LNCAP (cell line): ENCODE results near the gene GTF2H3.

Experiments used
- CTCF ChIP-seq: fragments of 450-650 bp; IDR thresholded peaks from 2 replicates; pipeline ENCODE4 v1.5.1; 2017; ENCODE audit warnings: mild to moderate bottlenecking

Gene GTF2H3

GRCh38 chr12:123633379-123634141 lies at the start of gene GTF2H3, which contains the start of gene EIF2B1:
GTF2H3 (plus strand) TSS chr12:123633829; CDS start chr12:123633860, 31 bp downstream.
EIF2B1 (minus strand) TSS chr12:123633686; CDS start chr12:123633557, 129 bp downstream.
- TF ChIP-seq CTCF: no peak

DNA sequence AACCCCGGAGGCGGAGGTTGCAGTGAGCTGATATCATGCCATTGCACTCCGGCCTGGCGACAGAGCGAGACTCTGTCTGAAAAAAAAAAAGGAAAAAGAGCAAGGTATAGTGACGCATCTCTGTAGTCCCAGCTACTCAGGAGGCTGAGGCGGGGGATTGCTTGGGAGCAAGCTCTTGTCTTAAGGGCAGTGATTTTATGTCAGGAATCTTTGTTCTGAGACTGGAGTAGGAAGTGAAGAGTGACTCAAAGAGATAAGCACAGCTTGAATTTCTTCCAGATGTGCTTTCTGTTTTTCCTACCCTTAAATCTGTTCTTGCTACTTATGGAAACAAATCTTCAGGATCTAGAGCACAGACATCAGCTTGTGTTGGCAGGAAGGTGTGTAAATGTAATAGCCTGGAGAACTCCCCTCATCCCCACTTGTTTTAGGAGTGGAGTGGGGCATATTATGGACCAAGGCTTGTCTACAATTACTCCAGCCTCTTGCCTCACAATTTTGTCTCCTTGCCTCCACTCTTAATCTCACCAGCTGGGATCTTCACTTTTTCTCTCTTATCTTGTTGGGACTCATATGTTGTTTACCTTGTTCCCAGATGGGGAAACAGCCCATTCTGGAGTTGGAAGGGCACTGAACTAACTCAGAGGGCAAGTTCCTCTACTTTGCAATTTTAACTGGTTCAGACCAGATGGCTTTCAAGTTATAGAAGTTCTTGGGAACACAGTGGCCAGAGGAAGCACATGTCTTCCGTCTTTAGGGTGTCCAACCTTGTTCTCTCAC lies 41.7 kb upstream of the GTF2H3 start:
- no peak for TF ChIP-seq CTCF

DNA sequence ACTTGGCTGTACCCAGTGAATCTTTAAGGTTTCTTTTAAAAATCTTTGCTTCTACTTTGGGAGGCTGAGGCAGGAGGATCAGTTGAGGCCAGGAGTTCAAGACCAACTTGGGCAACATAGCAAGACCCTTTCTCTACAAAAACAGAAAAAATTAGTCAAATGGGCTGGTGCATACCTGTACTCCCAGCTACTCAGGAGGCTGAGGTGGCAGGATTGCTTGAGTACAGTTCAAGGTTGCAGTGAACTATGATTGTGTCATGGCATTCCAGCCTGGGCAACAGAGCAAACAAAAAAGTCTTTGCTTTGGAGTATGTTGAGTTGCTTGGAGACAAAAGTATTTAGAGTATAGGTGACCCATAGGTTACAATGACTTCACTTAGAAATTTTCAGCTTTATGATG lies 37.9 kb upstream of the GTF2H3 start:
- no peak for TF ChIP-seq CTCF

- no peak for TF ChIP-seq CTCF
These were observed 36.5 kb upstream of the GTF2H3 start for GRCh38 chr12:123597100-123597499.

GRCh38 chr12:123598522-123598921 lies 35.1 kb upstream of the GTF2H3 start:
- TF ChIP-seq CTCF: no peak

DNA sequence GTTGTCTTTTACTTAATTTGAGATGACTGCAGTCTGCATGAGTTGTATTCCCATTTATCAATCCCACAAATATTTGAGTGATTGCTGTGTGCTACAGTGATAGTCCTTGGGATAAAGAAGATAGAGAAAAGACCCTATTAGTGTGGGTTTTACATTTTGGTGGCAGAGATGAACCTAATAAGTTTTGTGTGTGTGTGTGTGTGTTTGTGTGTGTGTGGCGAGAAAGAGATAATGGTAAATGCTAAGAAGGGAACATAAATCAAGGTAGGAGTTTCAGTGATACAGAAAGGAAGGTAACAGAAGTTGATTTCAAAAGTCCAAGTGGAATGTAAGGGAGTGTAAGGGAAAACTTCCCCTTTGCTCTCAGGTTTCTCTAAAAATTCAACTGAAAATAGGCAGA lies 34.3 kb upstream of the GTF2H3 start:
- TF ChIP-seq CTCF: no peak

DNA sequence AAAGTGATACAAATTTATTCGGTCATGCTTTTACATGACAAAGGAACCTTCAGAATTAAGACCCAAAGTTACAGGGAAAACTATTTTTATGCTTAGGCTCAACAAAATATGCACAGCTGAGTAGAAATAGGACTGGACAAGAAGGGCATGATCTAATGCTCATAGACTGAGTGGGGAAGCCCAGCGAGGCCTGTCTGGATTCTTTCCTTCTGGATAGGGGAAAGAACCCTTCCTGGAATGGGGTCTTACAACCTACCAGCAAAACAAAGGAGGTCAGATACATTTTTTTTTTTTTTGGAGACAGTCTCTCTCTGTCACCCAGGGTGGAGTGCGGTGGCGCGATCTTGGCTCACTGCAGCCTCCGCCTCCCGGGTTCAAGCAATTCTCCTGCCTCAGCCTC lies 33.9 kb upstream of the GTF2H3 start:
- no peak for TF ChIP-seq CTCF
